ENCODE measurements around the gene KRTAP19-5. TPM values are rescaled to one million over a fixed set of nuclear protein-coding genes. Genes with fewer than 3 reads are reported as not detected.
"Not testable (repeated sequence)": the region's sequence is repeated elsewhere in the genome, so short reads cannot be mapped to it uniquely, and the experiment has no call there.

KRTAP19-5 gene
- total RNA-seq, result not detected in 2 replicates

DNA sequence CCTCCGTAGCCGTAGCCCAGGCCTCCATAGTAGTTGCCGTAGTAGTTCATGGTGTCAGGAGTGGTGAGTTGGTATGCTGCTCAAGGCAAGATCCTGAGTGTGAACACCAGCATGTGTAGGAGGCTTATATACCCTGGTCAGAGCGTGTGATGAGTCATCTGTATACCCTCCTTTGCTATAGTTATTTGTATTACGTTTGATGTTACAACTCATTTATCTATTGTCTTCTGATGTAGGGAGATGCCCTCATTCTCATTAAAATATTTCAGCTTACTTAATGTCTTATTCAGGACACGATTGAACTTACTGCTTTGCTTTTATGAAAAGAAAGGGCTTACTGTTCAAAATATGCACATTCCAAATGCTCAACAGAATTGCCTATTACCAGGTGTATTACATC, at the start of gene KRTAP19-5:
KRTAP19-5 (minus strand) TSS at position 101 of the 400 bp plus-strand sequence; CDS start at position 50, 51 bp downstream.
- DNase-seq, result no peak

DNA sequence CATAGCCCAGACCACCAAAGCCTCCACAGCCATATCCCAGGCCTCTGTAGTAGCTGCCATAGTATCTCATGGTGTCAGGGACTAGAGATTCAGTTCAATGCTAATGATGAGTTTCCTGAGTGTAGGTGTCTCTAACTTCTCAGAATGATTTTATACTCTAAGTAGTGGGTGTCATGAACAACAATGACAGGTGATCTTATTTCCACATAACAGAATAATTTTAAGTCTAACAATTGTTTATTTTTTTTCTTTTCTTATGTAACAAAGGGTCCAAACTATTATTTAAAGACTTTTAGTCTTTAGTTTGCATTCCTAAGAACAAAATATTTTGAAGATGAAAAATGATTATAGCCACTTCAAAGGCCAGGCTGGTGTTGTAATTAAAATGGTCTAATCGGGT, 39.8 kb upstream of the KRTAP19-5 start, which contains the start of gene KRTAP19-6:
KRTAP19-6 (minus strand) TSS at position 101 of the 400 bp plus-strand sequence; CDS start at position 70, 31 bp downstream.
- DNase-seq, result no peak

DNA sequence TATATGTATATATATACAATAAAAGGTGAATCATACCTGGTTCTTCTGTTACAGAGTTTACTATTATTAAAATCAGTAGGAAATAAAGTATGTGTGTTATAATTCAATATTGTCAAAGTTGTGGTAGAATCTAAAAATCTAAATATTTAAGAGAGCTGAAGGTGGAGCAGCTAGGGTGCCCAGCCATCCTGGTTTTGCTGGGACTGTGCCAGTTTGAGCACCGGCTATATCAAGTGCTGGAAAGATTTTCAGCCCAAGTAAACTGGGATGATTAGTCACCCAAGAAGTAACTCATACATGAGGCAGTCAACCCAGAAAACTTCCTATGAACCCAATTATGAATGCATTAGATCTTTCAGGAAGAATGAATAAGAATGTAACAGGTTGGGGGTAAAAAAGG, 16.9 kb upstream of the KRTAP19-5 start:
- DNase-seq, result no peak

DNA sequence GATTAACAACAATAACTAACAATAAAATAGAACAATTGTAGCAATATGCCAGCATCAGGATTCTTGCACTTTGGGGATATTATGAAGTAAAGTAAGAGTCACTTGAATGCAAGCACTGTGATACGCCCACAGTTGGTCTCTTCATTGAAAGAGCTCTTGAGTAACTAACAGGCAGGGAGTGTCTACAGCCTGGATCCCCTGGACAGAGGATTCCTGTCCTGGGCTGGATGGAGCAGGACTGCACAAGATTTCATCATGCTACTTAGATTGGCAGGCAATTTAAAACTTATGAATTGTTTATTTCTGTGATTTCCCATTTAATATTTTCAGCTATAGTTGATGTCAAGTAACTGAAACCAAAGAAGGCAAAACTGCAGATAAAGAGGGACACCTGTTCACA, 13.7 kb upstream of the KRTAP19-5 start:
- DNase-seq, result no peak

DNA sequence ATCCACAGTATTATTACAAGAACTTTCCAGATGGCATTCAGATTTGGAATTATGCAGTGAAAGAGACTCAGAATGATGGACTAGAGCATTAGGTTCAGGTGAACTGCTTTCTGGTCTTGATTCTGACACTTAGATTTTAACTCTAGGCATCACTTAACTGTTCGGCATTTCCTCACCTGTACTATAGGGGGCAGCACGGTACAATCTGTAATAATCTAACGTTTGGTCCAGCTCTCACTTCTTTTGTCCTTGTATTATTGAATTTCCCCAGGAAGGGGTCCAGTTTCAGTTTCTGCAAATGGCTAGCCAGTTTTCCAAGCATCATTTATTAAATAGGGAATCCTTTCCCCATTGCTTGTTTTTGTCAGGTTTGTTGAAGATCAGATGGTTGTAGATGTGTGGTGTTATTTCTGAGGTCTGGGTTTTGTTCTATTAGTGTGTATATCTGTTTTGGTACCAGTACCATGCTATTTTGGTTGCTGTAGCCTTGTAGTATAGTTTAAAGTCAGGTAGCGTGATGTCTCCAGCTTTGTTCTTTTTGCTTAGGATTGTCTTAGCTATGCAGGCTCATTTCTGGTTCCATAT, 3.8 kb upstream of the KRTAP19-5 start:
- not testable (repeated sequence) for DNase-seq

DNA sequence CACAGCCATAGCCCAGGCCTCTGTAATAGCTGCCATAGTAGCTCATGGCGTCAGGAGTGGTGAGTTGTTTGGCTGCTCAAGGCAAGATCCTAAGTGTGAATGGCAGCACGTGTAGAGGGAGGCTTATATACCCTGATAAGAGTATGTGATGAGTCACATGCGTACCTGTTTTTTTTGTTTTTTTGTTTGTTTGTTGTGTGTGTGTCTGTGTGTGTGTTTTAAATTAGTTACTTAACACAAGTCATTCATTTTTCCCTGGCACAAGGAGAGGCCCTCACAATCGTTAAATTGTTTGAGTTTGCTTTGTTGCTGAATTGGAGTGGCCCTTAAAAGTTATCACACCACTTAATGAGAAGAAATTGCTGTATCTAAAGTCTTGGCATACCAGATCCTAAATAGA, 4.9 kb downstream of the KRTAP19-5 start, which contains the start of gene KRTAP19-4:
KRTAP19-4 (minus strand) TSS at position 101 of the 400 bp plus-strand sequence; CDS start at position 46, 55 bp downstream.
- no peak for DNase-seq

DNA sequence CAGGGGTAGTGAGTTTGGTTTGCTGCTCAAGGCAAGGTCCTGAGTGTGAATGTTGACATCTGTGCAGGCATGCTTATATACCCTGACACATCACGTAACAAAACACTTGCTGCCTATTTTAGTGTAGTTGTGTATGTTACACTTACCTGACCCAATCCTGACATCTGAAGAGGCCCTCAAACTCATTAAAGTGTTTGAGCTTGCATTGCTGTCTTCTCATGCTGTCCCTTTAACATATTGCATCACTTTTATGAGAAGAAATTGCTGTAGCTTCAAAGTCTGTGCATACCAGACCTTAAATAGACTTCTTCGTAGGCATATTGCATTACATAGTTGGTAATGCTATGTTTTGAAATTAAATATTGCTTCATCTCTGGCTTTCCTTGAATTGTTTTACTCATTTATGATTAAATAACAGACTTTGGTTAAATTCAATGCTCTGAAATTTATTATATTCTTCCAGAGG, 9.9 kb downstream of the KRTAP19-5 start, which contains the start of gene KRTAP19-3:
KRTAP19-3 (minus strand) TSS at position 51 of the 466 bp plus-strand sequence. CDS start 56 bp downstream, outside the sequence.
- no peak for DNase-seq

DNA sequence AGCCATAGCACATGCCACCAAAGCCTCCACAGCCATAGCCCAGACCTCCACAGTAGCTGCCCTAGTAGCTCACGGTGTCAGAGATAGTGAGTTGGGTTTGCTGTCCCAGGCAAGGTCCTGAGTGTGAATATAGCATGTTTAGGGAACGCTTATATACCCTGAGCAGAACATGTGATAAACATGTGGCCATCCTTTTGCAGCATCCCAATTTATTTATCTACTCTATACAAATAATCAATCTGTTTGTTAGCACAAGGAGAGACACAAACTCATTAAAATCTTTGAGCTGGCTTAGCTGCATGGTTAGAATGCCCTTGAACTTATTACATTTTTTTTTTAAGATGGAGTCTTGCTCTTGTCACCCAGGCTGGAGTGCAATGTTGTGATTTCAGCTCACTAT, 14.6 kb downstream of the KRTAP19-5 start, which contains the start of gene KRTAP19-2:
KRTAP19-2 (minus strand) TSS at position 101 of the 400 bp plus-strand sequence; CDS start at position 13, 88 bp downstream.
- no peak for DNase-seq

DNA sequence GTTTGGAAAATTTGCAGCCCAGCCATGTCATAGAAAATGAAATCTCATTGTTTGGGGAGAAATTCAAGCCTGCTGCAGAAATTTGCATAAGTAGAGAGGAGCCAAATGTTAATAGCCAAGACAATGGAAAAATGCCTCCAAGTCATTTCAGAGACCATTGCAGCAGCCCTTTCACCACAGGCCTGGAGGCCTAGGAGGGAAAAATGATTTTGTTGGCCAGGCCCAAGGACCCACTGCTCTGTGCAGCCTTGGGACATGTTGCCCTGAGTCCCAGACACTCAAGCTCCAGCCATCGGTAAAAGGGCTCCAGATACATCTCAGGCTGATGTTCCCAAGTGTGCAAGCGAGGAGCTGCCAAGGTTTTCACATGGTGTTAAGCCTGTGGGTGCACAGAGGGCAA, 15.8 kb downstream of the KRTAP19-5 start:
- no peak for DNase-seq

DNA sequence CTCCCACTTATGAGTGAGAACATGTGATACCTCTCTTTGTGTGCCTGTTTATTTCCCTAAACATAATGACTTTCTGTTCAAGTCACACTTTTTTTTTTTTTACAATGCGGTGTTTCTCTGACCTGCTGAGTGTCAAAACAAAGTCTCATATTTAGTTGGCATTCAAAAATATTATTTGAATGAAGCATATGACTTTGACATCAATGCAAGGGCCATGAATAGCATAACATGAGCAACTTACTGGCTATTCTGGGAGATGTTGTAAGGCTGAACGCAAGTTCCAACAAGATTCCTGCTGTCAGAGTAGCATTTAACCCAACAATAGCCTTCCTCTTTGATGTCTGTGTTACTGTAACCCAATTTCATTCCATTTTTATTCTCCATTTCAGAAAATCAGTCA, 19.8 kb downstream of the KRTAP19-5 start:
- no peak for DNase-seq

DNA sequence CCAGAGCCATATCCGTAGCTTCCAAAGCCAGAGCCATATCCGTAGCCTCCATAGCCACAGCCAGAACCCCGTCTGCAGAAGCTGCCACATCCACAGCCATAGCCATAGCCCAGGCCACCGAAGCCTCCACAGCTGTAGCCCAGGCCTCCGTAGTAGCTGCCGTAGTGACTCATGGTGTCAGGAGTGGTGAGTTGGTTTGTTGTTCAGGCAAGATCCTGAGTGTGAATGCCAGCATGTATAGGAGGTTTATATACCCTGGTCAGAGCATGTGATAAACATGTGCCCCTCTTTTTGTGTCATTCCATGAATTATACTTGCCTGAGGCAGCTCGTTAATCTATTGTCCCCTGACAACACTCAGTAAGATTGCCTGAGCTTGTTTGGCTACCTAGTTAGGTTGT, 21.8 kb downstream of the KRTAP19-5 start, which contains the start of gene KRTAP19-1:
KRTAP19-1 (minus strand) TSS at position 223 of the 400 bp plus-strand sequence; CDS start at position 173, 50 bp downstream.
- DNase-seq, result no peak

DNA sequence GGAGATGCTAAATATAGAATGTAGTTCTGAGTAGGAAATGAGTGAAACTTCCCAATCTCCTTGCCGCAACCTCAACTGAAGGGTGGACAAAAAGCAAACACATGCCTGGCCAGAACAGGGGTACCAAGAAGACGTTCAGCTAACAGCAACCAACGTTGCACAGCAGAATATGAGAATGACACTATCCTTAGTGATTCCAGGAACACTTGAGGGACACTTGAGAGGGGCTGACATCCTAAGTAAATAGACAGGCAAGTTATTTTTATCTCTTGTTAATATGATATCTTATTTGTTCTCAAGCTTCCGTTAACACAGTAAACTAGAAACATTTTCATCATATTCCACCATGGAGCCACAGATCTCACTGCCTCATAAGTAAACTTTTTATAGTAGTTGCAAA, 22.7 kb downstream of the KRTAP19-5 start:
- no peak for DNase-seq

DNA sequence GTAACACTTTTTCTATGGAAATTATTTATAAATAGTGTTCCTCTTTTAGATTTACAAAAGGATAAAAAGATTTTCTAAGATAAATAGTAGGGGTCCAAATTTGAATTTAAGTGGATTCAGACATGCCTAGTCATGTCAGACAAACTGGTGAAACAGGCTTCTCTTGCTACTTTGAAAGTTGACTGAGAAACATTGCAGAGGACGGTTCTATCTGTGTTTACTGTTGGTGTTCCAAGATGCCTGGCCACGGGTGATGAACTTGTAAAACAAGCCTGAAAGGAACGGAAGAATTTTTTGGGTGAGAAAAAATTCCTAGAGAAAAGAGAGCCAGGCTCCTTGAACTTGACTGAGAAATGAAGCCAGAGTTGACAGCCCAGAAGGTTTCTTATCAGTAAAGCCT, 23.9 kb downstream of the KRTAP19-5 start:
- no peak for DNase-seq

DNA sequence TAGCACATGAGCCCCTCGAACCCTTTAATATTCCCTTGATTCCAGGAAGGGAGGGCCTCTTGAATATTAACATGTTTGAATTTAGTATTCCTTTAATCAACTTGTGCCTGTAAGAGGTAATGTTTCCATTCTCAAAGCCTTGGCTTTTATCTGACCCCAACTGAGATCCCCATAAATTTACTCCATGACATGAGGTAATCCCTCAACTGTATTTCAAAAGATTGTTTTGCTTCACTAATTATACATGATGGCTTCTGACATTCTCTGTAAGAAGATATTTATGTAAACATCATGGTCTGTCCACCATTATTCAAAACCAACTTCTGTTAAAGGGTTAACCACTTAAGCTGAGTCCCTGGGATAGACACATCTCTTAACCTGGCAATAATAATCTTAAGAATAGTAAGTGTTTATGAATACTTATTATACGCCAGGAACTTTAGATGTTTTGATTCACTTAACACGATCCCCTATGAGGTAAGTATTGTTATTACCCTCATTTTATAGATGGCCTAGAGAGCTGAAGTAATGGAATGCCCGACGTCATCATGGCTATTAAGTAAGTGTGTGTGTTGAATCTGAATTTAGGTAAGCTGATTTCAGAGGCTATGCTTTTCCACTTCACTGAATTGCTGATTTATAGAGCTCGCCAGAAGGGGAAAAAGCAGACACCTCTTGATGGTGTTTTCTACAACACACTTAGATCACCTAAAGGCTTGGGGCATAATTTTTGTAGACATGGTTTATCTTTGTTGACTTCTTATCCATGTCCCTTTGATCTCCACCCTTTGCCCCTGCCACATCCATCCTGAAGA, 32.8 kb downstream of the KRTAP19-5 start:
- DNase-seq, result no peak

DNA sequence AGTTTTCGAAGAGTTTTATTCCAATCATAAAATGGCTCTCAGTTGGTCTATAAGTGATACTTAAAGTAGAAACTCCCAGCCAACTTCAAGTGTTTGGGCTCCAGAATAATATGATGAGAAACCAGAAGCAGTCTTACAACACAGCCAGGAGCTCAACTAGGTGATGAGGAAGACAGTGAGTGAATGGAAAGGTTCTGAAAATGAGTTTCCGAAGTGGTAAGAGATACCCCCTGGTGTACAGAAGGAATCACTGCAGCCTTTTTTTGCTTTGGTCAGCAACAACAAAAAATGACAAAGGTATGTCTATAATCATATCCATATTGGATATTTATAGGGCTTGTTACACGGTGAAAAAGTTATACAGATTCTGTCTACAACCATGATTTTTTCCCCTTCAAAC, 38.2 kb downstream of the KRTAP19-5 start:
- no peak for DNase-seq

Other genes starting within 250 kb of the KRTAP19-5 start
- gene KRTAP24-1, start 219.2 kb downstream of the KRTAP19-5 start, total RNA-seq, result not detected in 2 replicates
- not detected in 2 replicates for gene KRTAP25-1, start 212.6 kb downstream of the KRTAP19-5 start, total RNA-seq
- not detected in 2 replicates for gene KRTAP26-1, start 181.8 kb downstream of the KRTAP19-5 start, total RNA-seq
- gene KRTAP27-1, start 164.4 kb downstream of the KRTAP19-5 start, total RNA-seq, result not detected in 2 replicates
- gene KRTAP23-1, start 153.5 kb downstream of the KRTAP19-5 start, total RNA-seq, result not detected in 2 replicates
- not detected in 2 replicates for gene KRTAP13-2, start 129.9 kb downstream of the KRTAP19-5 start, total RNA-seq
- gene KRTAP13-1, start 106.1 kb downstream of the KRTAP19-5 start, total RNA-seq, result not detected in 2 replicates
- gene KRTAP13-3, start 76.2 kb downstream of the KRTAP19-5 start, total RNA-seq, result not detected in 2 replicates
- not detected in 2 replicates for gene KRTAP13-4, start 71.9 kb downstream of the KRTAP19-5 start, total RNA-seq
- gene KRTAP15-1, start 61.9 kb downstream of the KRTAP19-5 start, total RNA-seq, result not detected in 2 replicates
- not detected in 2 replicates for gene KRTAP19-1, start 21.8 kb downstream of the KRTAP19-5 start, total RNA-seq
- gene KRTAP19-2, start 14.7 kb downstream of the KRTAP19-5 start, total RNA-seq, result not detected in 2 replicates
- gene KRTAP19-3, start 10.1 kb downstream of the KRTAP19-5 start, total RNA-seq, result not detected in 2 replicates
- not detected in 2 replicates for gene KRTAP19-4, start 5.0 kb downstream of the KRTAP19-5 start, total RNA-seq
- not detected in 2 replicates for gene KRTAP19-6, start 39.7 kb upstream of the KRTAP19-5 start, total RNA-seq
- not detected in 2 replicates for gene KRTAP19-7, start 59.2 kb upstream of the KRTAP19-5 start, total RNA-seq
- not detected in 2 replicates for gene KRTAP22-2, start 88.3 kb upstream of the KRTAP19-5 start, total RNA-seq
- gene KRTAP6-3, start 90.3 kb upstream of the KRTAP19-5 start, total RNA-seq, result not detected in 2 replicates
- gene KRTAP6-2, start 96.8 kb upstream of the KRTAP19-5 start, total RNA-seq, result not detected in 2 replicates
- gene KRTAP22-1, start 98.9 kb upstream of the KRTAP19-5 start, total RNA-seq, result not detected in 2 replicates
- not detected in 2 replicates for gene KRTAP6-1, start 111.8 kb upstream of the KRTAP19-5 start, total RNA-seq
- gene KRTAP20-1, start 114.3 kb upstream of the KRTAP19-5 start, total RNA-seq, result not detected in 2 replicates
- not detected in 2 replicates for gene KRTAP20-4, start 118.5 kb upstream of the KRTAP19-5 start, total RNA-seq
- gene KRTAP20-2, start 133.1 kb upstream of the KRTAP19-5 start, total RNA-seq, result not detected in 2 replicates
- not detected in 2 replicates for gene KRTAP20-3, start 140.7 kb upstream of the KRTAP19-5 start, total RNA-seq
- not detected in 2 replicates for gene KRTAP21-3, start 216.6 kb upstream of the KRTAP19-5 start, total RNA-seq
- 0.68 TPM in 1 of 2 replicates, not detected in the other for gene KRTAP21-2, start 245.1 kb upstream of the KRTAP19-5 start, total RNA-seq

All from dermis blood vessel endothelial cell (primary cell).